HG03064 (cell line): ENCODE results near the gene CFAP119.

Experiments
- ATAC-seq: cut with Tn5 transposase; IDR thresholded peaks from one replicate; pipeline ENCODE4 v1.9.1; 2021; ENCODE audit warnings: low read depth; ENCODE audit not compliant: unreplicated experiment

Gene CFAP119

DNA sequence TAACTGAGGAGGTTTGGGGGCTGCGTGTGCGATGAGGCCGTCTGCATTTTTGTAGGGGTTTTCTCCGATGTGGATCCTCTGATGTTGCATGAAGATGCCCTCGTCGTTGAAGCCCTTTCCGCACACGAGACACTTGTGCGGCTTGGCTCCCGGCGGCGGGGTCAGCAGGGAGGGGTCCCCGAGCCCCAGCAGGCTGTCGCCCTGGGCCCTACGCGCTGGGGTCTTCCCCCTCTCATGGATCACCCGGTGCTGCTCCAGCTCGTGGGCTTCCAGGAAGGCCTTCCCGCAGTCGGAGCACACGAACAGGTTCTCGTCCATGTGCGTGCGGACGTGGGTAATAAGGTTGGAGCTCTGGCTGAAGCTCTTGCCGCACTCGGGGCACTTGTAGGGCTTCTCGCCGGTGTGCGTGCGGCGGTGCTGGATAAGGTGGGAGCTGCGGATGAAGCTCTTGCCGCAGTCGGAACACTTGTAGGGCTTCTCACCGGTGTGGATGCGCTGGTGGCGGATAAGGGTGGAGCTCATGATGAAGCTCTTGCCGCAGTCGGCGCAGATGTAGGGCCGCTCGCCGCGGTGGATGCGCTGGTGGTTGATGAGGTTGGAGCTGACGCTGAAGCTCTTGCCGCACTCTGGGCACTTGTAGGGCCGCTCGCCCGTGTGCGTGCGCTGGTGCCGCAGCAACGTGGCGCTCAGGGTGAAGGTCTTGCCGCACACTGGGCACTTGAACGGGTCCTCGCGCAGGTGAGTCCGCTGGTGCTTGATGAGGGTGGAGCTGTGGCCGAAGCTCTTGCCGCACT, 20.8 kb upstream of the CFAP119 start:
- no peak for ATAC-seq

DNA sequence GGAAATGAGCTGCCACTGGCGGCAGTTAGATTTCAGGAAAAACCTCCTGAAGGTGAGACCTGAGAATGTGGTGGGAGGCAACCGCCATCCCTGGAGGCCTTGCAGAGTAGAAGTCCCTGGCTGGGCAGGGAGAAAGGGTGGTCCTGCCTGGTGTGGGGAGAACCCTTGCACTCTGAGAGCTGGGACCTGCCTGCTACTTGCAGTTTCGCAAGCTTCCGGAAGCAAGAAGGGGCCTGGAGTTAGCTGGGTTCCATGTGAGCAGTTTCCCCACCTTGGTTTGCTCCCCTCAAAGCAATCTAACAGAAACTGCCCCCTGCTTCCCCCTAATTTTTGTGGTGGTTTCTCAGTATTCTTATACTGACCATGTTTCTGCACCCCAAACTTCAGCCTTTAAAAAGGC, 18.7 kb upstream of the CFAP119 start:
- no peak for ATAC-seq

DNA sequence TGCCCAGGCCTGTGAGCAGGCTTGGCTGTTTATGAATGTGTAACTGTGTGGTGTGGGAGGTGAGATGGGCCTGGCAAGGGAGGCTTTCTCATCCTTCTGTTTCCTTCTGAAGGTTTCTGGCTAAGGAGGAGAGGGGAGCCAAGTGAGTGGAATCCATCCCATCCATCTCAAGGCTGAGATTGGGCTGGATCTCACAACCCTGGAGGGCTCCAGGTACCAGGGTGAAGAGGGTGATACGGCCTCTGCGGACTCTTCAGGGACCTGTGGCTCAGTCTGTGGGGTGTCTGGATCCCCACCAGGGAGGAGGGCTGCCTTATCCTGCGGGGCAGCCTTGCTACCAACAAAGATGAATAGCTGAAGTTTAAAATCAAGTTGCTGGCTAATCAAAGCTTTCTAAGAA, 18.2 kb upstream of the CFAP119 start:
- ATAC-seq: no peak

- no peak for ATAC-seq
Measured at GRCh38 chr16:30779596-30779995, 17.7 kb upstream of the CFAP119 start.

GRCh38 chr16:30778549-30779244, 16.8 kb upstream of the CFAP119 start:
- no peak for ATAC-seq

GRCh38 chr16:30777591-30778297, 15.9 kb upstream of the CFAP119 start:
- ATAC-seq: no peak

DNA sequence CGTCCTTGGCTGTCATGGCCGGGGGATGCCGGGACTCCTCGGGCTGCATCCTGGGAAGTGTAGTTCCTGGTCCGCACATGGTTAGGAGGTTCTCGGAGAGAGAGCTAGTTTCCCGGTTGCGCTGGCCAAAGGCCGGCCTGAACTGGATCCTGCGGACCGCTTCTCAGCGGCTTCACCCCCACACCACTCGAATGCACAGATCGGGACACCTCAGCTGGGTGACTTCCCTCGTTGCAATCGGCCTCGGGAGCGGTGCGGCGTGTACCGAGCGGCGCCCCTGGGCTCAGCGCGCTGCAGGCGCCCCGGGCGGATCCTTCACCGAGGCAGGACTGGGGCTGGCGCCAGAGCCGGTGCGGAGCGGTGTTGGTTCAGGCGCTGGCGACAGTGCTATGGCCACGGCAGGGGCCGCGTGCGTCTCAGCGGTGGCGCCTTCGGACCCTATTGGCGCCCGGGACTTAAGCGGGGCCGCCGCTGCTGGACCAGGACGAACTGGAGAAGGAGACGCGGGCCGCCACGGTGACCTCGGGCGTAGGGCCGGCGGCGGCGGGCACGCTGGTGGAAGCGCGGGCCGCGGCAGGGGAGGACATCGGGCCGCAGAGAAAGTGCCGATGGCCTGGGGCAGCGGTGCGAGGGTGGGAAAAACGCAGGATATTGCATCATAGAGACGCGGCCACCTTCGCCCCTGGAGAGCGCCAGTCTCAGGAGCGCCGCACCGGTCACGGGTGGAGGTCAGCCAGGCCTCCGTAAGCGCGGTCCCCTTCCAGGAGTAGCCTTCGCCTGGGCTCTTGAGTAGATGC, 13.7 kb upstream of the CFAP119 start:
- no peak for ATAC-seq

- no peak for ATAC-seq
Measured at GRCh38 chr16:30775131-30775391, 13.2 kb upstream of the CFAP119 start.

GRCh38 chr16:30774367-30775130, 12.7 kb upstream of the CFAP119 start:
- ATAC-seq: no peak

- ATAC-seq: no peak
Measured at GRCh38 chr16:30773826-30774225, 12.0 kb upstream of the CFAP119 start.

- ATAC-seq: no peak
Measured at GRCh38 chr16:30771726-30772125, 9.9 kb upstream of the CFAP119 start.

DNA sequence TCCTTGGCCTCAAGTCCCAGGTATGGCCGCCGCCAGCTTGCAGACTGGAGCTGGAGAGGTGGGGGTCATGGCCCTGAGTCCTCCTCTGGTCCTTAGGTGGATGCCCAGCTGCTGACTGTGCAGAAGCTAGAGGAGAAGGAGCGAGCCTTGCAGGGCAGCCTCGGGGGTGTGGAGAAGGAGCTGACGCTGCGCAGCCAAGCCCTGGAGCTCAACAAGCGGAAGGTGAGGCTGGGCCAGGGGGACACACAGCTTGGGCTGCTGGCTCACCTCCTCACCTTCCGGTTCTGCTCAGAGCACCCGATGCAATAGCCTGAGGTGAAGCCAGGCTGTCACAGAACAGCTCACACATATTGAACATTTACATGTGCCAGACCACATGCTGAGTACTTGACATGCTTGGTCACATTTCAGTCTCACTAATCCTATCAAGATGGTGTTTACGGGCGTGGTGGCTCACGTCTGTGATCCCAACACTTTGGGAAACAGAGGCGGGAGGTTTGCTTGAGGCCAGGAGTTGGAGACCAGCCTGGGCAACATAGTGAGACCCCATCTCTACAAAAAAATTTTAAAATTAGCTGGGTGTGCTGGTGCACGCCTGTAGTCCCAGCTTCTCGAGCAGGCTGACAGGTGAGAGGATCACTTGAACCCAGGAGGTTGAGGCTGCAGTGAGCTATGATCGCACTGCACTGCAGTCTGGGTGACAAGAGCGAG, 7.7 kb upstream of the CFAP119 start:
- no peak for ATAC-seq

DNA sequence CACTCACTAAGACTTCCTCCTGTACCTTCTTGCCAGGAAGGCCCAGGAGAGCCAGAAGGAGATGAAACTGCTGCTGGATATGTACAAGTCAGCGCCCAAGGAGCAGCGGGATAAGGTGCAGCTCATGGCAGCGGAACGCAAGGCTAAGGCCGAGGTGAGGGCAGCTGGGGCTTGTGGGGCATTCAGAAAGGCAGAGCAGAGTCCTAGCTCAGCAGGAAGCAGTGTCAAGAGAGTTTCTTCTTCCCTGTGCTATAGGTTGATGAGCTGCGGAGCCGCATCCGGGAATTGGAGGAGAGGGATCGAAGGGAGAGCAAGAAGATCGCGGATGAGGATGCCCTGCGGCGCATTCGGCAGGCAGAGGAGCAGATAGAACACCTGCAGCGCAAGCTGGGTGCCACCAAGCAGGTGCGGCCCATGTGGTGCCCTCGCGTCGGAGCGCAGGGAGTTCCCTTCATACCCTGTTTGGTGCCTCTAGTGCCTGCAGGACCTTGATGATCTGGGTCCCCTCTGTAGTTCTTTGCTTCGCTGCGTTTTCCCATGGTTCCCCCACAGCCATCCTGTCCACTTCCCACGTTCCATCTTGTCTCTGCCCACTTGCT, 6.8 kb upstream of the CFAP119 start:
- ATAC-seq: no peak

GRCh38 chr16:30767767-30768465, 6.1 kb upstream of the CFAP119 start:
- ATAC-seq: no peak

DNA sequence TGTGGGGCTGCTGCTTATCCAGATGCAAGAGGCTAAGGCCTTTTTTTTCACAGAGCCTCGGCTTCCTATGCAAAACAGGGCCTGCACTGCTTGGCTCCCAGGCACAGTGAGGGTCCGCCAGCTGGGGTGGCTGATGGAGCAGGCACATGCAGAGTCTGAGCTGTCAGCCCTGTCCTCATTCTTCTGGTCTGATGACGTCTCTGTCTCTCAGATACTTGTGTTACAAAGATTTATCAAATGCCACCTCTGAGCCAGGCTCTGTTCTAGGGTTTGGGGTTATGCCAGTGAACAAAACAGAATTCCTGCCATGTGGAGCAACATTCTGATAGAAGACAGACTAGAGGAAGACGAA, 5.0 kb upstream of the CFAP119 start:
- ATAC-seq: no peak

DNA sequence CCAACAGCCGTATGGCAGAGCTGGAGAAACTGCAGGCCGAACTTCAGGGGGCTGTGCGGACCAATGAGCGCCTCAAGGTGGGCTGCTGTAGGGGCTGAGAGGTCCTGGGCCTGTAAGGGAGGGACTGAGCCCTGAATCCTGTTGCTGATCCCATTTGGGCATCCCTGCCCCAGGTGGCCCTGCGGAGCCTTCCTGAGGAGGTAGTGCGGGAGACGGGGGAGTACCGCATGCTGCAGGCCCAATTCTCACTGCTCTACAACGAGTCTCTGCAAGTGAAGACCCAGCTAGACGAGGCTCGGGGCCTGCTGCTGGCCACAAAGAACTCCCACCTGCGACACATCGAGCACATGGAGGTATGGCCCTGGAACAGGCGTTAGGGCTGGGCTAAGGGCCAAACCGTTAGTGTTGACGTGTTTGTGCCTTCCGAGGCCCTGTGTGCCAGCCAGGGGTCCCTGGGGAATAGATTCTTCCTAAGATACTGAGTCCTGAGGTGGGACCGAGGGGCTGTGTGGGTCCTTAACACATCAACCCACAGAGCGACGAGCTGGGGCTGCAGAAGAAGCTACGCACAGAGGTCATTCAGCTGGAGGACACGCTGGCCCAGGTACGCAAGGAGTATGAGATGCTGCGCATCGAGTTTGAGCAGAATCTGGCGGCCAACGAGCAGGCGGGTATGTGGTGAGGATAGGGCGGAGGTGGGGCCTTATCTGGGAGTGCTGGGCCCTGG, 4.5 kb upstream of the CFAP119 start:
- no peak for ATAC-seq

DNA sequence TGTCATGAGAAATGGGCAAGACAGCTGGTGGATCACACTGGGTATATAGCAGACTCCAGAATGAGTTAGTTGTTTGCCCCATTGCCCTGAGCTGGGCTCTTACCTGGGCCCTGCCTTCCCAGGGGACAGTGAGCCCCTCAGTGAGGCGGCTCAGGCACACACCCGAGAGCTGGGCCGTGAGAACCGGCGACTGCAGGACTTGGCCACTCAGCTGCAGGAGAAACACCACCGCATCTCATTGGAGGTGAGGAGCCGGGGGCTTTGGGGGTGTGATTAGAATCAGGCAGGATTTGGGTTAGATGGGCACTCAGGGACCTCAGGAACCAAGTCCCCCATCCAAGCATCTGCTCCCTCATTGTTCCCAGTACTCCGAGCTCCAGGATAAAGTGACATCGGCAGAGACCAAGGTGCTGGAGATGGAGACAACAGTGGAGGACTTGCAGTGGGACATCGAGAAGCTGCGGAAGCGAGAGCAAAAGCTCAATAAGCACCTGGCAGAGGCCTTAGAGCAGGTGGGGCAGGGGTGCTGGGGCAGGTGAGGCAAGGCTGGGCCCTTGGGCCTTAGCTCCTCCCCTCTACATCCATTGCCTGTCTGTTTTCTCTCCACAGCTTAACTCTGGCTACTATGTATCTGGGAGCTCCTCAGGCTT, 3.1 kb upstream of the CFAP119 start:
- ATAC-seq: no peak

DNA sequence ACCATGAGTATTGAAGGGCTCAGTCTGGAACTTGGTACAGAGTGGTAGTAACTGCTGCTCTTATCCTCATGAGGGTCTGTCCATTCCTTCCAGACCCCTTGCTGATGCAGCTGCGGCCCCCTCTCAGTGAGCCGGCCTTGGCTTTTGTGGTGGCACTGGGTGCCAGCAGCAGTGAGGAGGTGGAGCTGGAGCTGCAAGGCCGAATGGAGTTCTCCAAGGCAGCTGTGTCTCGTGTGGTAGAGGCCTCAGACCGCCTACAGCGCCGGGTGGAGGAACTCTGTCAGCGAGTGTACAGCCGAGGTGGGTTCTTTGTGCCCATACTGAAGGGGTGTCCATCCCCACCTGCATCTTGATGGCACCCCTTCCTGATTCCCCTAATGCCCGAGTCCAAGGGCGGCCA, 2.2 kb upstream of the CFAP119 start:
- no peak for ATAC-seq
